Cardiac fibroblast (primary cell): ENCODE data around the gene RSRP1.

Experiments
- DNase-seq, 2 donors: peaks; one replicate each; pipeline versions ENCODE4 v3.0.0 to v3.0.0-alpha.2; 2010; ENCODE audit warnings: low read depth in 2 of 2
- H3K4me3 ChIP-seq, 2 donors: replicated peaks in 1 of 2; 1 replicate in 1 of 2; 2 replicates in 1 of 2; pipeline ENCODE4 v1.5.1; 2011; ENCODE audit warnings: low read depth in 2 of 2, low read length in 2 of 2, mild to moderate bottlenecking in 2 of 2, moderate library complexity in 1 of 2
- TF ChIP-seq, protein P1 (sequence below): IDR thresholded peaks from one replicate; pipeline ENCODE4 v1.5.1; 2011; ENCODE audit warnings: low read depth, mild to moderate bottlenecking, low read length, inconsistent platforms

Gene RSRP1

DNA sequence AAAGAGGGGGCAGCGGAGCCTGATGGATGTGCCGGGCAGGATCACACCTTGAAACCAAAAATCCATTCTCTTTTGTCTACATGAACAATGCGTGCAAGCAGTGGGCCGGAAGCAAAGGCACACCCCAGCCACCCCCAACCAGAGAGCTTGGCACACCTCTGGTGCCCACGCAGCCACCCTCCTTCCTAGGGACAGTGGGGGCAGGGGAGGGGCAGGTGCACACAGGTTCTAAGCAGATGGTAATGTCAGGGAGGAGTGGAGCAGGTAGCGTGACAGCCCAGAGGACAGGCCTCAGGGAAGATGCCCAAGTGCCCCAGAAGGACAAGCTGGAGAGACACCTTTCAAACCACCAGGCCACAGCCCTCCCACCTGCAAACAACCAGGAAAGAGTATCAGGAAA lies 51.4 kb downstream of the RSRP1 start:
- TF ChIP-seq, protein P1, sequence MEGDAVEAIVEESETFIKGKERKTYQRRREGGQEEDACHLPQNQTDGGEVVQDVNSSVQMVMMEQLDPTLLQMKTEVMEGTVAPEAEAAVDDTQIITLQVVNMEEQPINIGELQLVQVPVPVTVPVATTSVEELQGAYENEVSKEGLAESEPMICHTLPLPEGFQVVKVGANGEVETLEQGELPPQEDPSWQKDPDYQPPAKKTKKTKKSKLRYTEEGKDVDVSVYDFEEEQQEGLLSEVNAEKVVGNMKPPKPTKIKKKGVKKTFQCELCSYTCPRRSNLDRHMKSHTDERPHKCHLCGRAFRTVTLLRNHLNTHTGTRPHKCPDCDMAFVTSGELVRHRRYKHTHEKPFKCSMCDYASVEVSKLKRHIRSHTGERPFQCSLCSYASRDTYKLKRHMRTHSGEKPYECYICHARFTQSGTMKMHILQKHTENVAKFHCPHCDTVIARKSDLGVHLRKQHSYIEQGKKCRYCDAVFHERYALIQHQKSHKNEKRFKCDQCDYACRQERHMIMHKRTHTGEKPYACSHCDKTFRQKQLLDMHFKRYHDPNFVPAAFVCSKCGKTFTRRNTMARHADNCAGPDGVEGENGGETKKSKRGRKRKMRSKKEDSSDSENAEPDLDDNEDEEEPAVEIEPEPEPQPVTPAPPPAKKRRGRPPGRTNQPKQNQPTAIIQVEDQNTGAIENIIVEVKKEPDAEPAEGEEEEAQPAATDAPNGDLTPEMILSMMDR, result no peak

DNA sequence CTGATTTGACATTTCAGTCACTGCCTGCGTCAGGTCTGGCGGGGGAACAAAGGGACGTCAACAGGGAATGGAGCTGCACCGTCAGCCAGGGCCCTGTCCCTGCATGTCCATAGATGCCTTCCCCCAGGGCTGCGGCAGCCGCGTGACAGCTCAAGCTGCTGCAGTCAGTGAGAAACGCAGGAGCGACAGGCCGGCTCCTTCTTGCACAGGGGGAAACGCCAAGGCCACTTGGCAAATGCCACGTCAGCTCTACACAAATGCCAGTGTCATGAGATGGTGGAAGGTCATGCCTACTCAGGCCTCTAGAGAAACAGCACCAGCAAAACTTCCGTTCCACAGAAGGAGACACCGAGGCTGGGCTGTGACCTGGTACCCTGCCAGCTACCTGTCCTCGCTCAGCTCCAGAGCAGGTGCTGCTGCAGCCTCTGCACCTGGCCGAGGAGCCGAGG lies 52.7 kb downstream of the RSRP1 start:
- no peak for DNase-seq
- H3K4me3 ChIP-seq, result no peak overlapping the region
- TF ChIP-seq, protein P1, result no peak

More for the DNA sequence above, 51.4 kb downstream of the RSRP1 start:
- DNase-seq, result no peak
- no peak overlapping the region for H3K4me3 ChIP-seq

DNA sequence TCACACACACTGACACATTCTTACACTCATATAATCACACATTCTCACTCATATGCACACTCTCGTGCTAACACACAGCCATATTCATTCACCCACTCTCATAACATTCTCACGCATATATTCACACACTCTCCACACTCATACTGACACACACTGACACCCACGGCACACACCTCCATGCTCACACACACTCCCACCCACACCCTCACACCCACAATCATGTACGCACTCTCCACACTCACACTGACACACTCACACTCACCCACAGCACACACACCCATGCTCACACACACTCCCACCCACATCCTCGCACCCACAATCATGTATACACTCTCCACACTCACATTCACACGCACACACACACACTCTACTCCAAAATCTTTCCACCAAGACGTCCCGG lies 53.2 kb downstream of the RSRP1 start:
- no peak overlapping the region for H3K4me3 ChIP-seq
- no peak for DNase-seq
- TF ChIP-seq, protein P1, result no peak

DNA sequence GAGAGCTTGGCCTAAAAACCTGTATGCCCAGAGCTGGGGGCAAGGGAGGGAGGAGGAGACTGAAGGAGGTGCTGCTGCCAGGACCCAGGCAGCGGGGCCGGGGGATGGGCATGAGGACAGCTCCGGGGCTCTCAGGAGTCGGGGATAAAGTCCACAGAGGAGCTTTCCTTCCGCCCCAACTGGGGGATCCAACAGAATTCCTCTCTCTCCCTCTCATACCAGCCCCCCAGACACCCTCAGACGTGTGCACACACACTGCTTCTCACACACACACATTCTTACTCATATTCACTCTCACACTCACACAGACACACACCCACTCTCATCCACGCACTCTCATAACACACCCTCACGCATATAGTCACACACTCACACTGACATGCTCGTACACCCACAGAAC lies 54.0 kb downstream of the RSRP1 start:
- no peak overlapping the region for H3K4me3 ChIP-seq
- TF ChIP-seq, protein P1, result no peak
- DNase-seq, result no peak
